ENCODE results near the gene IQCK. TPM values are rescaled to one million over a fixed set of nuclear protein-coding genes. Genes with fewer than 3 reads are reported as not detected.

Gene IQCK
- total RNA-seq, 1 donor from 2014 or later = 26.3 TPM

- no peak for DNase-seq (ENCODE audit: low read depth)
These were observed 164.6 kb downstream of the IQCK start for GRCh38 chr16:19882646-19883045.

- peak; percentile 81 for DNase-seq (ENCODE audit: low read depth)
These were observed 165.4 kb downstream of the IQCK start for GRCh38 chr16:19883296-19883965.

GRCh38 chr16:19883966-19884485 lies 166.0 kb downstream of the IQCK start:
- DNase-seq (ENCODE audit: low read depth) = peak; percentile 30

GRCh38 chr16:19884611-19885450 lies 166.8 kb downstream of the IQCK start, which contains the start of gene GPRC5B:
TSS of gene GPRC5B (minus strand) at chr16:19884848. CDS start at chr16:19872845, 12,003 bp downstream.
- DNase-seq (ENCODE audit: low read depth) = peak; percentile 62

- no peak for DNase-seq (ENCODE audit: low read depth)
These were observed 167.5 kb downstream of the IQCK start for GRCh38 chr16:19885451-19886072.

GRCh38 chr16:19886073-19886941 lies 168.2 kb downstream of the IQCK start:
- peak; percentile 80 for DNase-seq (ENCODE audit: low read depth)

GRCh38 chr16:19888834-19889233 lies 170.8 kb downstream of the IQCK start:
- peak; percentile 27 for DNase-seq (ENCODE audit: low read depth)

GRCh38 chr16:19890901-19891300 lies 172.8 kb downstream of the IQCK start:
- DNase-seq (ENCODE audit: low read depth) = no peak

GRCh38 chr16:19892902-19893301 lies 174.8 kb downstream of the IQCK start:
- DNase-seq (ENCODE audit: low read depth) = no peak

GRCh38 chr16:19894586-19894985 lies 176.5 kb downstream of the IQCK start:
- DNase-seq (ENCODE audit: low read depth) = no peak

- DNase-seq (ENCODE audit: low read depth) = no peak
These were observed 178.9 kb downstream of the IQCK start for GRCh38 chr16:19896951-19897350.

GRCh38 chr16:19898166-19898565 lies 180.1 kb downstream of the IQCK start:
- DNase-seq (ENCODE audit: low read depth) = no peak

GRCh38 chr16:19898924-19899604 lies 181.0 kb downstream of the IQCK start:
- peak; percentile 74 for DNase-seq (ENCODE audit: low read depth)

GRCh38 chr16:19899605-19899955 lies 181.5 kb downstream of the IQCK start:
- no peak for DNase-seq (ENCODE audit: low read depth)

GRCh38 chr16:19901164-19901563 lies 183.1 kb downstream of the IQCK start:
- no peak for DNase-seq (ENCODE audit: low read depth)

- peak; percentile 68 for DNase-seq (ENCODE audit: low read depth)
These were observed 189.3 kb downstream of the IQCK start for GRCh38 chr16:19907161-19907992.

Measured in myocyte (in vitro differentiated cells).